NCI-H69 (cell line): ENCODE measurements around the gene GPR107.

Source experiments
- DNase-seq: peaks from one replicate; lab custom pipeline; 2025; lab: John Stamatoyannopoulos, UW

The GPR107 gene

DNA sequence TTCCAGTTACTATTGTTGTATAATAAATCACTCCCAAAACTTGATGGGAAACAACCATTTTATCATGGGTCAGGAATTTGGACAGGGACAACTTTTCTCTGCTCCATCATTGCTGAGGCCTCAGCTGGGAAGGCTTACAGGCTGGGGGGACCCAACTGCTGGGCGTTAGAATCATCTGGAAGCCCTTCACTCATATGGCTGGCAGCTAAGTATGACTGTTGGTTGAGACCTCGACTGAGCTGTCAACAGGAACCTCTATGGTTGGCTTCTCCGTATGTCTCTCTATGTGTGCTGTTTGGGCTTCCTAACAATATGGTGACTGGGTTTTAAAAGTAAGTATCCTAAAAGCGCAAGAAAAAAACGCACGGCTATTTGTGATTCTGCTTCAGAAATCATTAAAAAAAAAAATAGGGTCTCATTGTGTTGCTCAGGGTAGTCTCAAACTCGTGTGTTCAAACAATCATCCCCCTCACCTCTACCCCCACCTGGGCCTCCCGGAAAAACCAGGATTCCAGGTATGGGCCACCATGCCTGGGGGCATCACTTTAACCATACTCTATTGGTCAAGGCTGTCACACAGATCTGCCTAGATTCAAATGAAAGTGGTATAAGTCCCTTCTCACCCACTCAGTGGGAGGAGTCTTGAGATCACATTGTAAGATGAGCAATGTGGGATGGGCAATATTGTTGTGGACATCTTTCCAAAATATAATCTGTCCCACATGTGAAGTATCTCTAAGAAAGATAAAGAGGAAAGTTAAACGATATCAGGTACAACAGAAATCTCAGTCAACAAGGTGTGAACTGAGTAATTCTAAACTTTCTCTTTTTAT lies 26.0 kb upstream of the GPR107 start:
- no peak for DNase-seq

DNA sequence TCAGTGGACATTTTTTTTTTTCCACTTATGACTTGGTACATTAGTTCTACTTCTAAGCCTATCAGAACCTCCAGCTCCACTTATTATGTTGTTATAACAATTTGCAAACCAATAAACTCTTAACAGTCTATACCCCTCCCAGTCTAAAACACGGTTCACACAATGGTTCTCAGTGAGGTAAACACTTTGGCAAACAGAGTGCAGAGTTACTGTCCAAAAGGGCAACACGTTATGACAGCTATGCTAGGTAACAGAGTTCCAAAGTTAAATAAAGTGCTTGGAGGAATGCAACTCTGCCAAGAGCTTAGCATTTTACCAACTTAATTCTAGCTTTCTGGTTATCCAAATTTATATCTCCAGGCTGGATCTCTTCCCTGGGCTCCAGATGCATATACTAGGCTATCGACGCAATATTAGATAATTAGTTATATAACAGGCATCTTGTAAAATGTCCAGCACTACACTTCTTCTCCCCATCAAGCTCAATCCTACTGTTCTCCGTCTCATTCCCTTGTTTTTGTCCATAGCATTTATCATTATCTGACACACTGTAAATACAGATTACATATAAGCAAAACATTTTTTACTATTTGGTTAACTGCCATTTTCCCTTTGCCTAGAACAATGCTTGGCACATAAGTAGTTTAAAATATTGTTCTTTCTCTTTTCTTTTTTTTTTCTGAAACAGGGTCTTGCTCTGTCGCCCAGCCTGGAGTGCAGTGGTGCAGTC lies 25.0 kb upstream of the GPR107 start:
- no peak for DNase-seq

DNA sequence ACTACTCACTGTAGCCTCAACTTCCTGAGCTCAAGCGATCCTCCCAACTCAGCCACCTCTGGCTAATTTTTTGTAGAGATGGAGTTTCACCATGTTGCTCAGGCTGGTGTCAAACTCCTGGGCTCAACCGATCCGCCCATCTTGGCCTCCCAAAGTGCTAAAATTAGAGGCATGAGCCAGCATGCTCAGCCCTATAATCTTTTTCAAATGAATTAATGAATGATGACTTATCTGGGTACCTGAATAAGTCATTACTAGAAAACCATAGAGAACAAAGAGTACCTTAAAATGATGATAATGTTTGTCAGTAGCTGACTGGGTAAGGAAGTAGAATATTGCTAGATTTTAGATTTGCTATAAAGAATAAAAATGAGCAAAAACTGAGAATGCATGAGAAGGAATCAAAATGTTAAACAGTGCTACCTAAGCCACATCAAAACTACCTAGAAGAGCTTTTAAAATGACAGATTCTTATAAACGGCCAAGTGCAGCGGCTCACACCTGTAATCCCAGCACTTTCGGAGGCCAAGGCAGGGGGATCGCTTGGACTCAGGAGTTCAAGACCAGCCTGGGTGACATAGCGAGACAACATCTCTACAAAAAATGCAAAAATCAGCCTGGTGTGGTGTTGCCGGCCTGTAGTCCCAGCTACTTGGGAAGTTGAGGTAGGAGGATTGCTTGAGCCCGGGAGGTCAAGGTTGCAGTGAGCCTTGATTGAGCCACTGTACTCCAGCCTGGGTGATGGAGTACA lies 24.3 kb upstream of the GPR107 start:
- no peak for DNase-seq

DNA sequence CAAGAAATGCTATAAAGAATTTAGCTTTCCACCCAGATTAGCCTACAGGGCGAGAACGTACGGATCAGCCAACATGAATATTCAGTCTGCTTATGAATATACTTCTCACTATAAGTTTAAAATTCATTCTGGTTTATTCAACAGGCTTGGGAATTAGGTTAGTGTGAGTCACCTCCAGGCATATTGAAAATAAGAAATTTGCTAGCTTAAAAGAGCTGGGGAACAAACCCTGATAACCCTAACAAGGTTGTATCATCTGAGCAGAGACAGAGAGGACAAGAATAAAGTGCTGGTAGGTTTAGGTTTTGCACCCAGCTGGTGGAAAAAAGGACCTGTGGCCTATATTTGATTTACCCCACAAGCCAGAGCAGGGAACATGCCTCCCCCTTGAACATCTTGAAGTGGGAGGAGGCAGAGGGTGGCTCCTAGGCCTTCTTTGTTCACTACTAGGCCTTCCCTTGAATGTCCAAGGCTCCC lies 23.0 kb upstream of the GPR107 start:
- DNase-seq, result no peak

DNA sequence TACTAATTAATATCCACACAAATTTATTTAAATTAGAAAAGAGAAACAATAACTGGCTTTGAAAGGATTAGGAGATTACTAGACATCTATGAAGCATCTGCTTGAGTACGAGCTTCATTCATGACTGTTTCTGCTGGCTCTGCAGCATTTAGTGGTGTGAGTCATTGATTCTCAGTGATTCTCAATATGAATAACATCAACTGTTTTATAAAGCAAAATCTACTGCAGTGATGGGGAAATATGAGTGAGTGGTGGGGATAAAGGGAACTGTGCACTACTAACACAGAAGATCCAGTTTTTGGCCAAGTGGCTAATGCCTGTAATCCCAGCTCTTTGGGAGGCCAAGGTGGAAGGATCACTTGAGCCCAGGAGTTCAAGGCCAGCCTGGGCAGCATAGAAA lies 19.1 kb upstream of the GPR107 start:
- no peak for DNase-seq

DNA sequence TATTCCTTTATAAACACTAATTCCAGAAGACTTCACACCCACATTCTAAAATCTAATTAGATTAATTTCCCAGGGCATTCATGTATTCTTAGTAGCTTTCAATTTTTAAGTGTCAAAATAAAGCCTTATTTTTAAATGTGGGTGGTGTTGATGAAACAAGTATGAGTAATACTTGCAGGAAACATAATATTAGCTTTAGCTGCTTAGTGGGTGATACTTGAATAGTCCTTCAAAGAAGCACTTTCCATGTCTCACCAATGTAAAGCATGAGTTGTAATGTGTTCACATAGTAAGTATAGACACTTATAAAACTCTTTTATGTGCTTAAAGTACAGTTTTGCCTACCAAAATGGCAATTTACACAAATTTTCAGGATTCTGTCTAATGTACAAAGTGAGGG lies 17.6 kb upstream of the GPR107 start:
- no peak for DNase-seq

DNA sequence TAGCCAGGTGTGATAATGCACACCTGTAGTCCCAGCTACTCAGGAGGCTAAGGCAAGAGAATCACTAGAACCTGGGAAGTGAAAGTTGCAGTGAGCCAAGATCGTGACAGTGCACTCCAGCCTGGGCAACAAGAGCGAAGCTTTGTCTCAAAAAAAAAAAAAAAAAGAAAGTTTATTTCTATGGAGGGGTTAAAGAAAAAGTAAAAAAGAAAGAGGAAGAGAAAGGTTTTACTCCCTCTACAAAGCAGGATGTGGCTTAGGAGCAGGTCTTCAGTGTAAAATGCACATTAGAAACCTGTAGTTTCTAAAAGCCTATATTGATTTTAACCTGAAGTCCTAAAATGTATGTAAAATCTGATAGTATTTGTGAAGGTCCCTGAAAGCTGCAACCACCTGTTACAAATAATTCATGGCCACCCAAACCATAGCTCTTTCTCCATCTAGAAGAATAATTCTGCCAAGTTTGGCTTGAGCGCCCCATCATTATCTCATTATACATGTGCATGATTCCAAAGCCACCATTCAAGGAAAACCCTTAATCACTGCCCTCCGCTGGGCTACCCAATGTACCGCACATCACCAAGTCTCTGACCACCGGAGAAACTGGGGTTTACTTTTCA lies 14.1 kb upstream of the GPR107 start:
- peak; percentile 65 for DNase-seq

DNA sequence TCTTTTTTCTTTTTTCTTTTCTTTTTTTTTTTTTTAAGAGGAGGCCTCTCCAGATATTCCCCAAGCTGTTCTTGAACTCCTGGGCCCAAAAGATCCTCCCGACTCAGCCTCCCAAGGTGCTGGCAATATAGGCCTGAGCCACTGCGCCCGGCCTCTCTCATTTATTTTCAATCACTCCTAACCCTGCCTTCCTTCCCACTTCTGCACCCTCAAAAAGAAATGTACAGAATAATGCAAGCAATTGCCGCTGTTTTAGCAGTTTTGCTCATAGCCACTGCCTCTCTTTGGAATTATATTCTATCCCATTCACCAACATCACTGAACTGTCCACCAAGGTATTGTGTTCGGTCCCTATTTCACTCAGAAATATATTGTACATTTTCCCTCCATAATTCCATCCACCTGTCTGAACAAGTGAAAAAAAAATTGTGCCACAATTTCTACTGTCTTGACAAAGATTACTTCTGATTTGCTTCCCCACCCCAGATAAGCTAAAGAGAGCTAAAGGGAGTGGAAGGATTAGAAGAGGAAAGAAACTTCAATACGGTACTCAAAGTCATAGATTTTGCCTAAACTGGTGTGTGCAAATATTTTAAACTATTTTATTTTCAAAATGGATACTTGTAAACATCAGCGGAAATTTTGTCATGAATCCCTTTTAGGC lies 12.6 kb upstream of the GPR107 start:
- no peak for DNase-seq

DNA sequence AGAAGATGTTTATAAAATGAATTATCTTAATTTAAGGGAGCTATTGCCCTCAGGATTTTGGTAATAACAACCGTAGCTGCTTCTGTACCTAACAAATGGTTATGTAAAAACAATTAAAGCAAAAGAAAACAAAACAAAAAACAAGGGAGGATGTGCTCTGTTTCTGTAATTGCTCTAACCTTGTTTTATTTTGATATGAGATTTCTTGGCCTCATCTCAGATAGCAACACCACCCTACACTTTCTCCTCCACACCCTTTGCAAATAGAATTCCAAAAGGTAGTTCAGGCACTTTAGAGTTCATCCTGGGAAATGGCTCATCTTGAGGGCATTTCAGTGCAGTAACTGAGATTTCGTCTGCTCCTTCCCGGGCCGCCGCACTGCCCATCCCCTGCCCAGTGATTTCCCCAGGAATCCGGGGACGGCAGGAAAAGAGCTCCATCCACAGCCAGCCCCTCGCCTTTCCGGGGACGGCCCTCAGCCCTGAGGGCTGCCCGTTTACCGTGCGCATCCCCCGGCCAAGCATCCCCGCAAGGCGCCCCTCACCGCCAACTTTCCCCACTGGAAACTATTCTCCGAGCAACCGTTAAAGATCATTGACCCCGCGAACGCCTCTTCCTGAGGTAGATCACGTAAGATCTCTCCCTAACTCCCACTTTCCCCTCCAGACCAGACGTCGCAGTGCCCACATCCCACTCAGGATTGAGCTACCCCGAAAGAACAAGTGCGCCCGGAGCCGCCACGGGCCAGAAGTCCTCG lies 11.9 kb upstream of the GPR107 start:
- DNase-seq, result peak; percentile 55

DNA sequence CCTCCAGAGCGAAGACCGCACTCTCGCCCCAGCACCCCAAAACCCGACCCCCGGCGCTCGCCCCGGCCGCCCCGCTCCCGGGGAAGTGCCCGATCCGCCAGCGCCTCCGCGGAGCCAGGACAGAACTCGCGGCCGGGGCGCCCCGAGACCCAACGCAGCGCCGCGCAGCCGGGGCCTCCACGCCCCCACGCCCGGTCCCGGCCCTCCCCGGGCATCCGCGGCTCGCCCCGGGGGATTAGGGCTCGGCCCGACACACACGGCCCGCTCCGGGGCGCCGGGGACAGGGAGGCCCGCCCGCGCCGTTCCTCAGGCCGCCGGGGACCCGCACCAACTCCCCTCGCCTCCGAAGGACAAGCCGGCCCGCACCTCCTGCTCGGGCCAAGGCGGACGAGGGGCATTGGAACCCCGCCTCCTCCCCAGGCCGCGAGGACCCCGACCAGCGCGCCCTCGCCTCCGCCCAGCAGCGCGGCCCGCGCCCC lies 11.3 kb upstream of the GPR107 start:
- DNase-seq, result peak; percentile 55

DNA sequence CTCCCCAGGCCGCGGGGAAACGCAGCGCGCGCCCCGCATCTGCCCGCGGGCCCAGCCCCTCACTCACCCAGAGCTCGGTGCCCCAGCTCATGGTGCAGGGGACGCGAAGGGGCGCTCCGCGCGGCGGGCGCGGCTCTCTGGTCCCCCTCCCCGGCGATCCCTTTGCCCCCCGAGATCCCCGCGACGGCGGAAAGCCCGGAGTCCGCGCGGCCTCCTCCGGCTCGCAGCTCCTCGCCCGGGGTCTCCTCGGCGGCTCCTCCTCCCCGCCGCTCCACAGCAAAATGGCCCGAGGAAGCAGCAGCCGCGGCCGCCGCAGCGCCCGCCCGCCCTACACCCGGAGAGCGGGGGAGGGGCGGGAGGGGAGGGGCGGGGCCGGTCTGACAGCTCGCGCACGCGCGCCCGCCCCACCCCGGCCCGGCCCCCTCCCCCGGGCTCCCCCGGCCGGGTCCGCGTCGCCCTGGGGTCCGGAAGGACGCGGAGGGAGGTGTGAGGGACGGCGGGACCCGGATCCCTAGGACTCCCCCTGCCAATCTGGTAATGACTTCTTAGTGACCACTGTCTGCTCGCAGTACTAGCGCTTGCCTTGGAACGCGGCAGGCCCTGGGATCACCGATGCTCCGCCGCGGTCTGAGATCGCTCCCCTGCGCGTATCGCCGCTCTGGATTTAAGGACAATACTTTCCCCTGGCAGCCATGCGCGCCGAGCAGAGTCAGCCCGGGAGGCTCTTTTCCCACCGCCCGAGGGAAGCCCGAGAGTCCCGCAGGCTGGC lies 10.6 kb upstream of the GPR107 start, which contains the start of gene FNBP1:
Gene FNBP1, minus strand, starts transcription at position 305 of the 769 bp plus-strand sequence. Its CDS starts 214 bp downstream, at position 91.
- DNase-seq, result peak; percentile 88

DNA sequence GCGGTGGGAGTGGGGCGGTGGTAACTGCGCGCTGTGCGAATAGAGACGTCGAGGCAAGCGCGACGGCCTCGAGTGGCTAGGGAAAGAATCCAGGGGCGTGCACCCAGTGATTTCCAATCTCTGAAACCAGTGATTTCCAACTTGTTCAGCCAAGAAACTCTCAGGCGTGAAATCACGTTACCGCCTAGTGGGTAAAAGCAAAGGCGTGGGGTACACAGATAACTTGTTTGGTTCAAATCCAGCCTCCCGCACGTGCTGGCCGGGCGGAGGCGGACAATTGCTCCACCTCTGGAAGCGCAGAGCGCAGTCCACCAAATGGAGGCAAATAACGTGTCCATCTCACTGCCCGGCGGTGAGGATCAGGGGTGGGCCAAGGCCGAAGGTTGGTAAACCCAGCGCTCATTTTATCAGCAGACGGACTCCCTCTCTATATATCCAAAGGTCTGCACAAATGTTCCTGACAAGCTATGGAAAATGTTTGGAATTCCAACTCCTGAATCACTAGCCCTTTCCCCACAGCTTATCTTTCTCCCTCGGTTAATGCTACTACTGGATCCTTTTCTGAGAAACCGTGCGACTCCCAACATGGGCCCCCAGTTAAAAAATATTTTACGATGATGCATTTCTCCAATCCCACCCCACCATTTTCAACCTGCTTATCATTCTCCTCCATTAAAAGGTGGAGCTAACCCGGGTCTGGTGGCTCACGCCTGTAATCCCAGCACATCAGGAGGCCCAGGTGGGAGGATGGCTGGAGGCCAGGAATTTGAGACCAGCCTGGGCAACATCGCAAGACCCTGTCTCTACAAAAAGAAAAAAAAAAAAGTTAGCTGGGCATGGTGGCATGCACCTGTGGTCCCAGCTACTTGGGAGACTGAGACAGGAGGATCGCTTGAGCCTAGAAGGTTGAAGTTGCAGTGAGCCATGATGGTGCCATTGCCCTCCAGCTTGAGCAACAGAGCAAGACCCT lies 9.8 kb upstream of the GPR107 start:
- peak; percentile 54 for DNase-seq

DNA sequence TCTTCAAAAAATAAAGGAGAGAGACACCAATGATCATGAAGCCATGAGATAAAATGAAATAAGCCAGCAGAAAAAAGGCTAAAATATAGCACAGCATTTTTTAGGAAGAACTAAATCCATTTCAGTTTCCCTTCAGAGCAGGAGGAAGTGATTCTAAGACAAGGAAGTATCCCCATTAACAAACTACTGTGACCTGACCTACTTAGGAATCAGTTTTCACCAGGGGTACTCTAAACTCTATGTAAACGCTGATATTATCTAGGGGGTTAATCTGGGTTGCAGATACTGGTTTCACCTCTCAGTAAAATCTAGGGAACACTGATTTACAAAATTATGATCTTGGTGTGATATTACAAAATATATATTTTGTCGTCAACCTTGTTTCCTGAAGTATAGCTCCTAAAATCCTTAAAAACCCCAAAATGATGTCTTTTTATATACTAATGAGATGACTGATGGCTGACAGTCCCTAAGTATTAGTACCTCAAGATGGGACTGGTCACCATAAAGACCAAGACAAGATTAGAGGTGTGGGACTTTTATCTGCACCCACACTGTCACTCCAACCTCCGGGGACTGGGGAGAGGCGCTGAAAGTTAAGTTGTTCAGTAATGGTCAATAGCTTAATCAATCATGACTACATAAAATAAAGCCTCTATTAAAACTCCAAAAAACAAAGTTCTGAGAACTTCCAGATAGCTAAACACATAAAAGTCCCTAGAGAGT lies 7.8 kb upstream of the GPR107 start:
- no peak for DNase-seq

DNA sequence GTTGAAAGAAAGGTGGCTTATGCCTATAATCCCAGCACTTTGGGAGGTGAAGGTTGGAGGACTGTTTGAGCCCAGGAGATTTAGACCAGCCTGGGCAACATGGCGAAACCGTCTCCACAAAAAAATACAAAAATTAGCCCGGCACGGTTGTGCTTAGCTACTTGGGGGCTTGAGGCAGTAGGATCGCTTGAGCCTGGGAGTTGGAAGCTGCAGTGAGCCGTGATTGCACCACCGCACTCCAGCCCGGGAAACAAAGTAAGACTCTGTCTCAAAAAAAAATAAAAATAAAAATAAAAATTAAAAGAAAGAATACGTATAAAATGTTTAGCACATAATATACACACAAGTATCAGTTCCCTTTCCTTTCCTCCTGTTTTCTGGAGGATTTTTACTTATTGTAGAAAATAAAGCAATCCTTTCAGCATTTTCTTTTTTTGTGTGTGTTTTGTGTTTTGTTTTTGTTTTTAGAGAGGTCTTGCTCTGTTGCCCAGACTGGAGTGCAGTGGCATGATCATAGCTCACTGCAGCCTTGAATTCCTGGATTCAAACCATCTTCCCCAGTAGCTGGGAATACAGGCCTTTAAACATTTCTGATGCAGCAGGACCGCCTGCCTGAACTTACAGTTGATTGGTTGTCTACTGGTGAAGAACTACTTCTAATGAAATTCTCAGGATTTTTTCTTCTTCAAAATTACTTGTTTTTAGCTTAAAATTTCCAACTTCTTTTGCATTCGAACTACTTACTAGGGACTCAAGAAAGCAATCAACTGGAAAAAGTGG lies 4.1 kb upstream of the GPR107 start:
- DNase-seq, result no peak

DNA sequence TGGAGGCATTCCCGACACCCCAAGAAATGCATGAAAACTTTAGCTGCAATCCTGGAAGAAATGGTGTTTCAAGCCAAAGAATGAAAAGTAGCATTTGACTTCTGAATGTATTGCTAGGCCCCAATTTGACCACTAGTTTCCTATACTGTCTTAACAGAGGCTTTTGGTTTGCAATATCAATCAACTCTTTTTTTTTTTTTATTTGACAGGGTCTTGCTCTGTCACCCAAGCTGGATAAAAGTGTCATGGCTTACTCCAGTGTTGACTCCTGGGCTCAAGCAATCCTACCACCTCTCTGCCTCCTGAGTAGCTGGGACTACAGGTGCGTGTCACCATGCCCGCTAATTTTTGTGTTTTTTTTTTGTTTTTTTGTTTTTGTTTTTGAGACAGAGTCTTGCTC lies 3.2 kb upstream of the GPR107 start:
- no peak for DNase-seq

DNA sequence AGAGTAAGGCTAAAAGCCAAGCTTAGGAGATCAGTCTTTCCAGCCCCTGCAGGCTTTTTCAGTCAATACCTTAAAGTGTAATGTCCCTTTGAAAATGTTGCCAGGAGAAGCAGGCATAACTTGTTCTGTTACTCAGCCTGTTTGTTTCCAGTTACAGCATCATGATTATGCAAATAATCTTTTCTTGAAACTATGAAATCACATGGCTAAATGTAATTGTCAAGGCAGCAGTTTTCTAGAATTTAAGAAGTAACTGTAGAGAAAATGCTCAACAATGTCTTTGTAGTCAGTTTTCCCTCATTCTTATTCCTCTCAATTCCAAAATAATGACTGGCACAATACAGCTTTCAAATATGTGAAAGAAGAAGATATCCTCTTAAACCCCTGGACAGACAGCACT lies 1.9 kb upstream of the GPR107 start:
- no peak for DNase-seq

DNA sequence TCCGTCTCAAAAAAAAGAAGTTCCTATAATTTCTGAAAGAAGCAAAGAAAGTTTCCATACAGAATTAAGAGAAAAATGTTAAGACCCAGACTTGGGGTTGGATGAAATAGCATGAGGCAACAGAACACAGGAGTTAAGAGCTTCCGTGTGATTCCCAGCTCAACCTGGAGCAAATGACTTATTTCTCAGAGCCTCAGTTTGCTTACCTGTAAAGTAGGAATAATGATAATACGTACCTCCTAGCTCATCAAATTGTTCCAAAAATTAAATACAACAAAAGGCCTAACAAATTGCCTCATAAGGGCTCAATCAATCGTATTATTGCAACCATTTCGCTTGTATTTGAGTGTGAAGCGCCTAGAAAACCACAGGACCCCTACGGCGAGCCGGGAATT lies 600 bp upstream of the GPR107 start:
- DNase-seq, result no peak
